GM23338 (cell line): ENCODE results near the gene GFOD1. TPM values are rescaled to one million over a fixed set of nuclear protein-coding genes. Genes with fewer than 3 reads are reported as not detected.

Experiments used
- ATAC-seq: fragments of 200-7000 bp; cut with Tn5 transposase; 3 replicates; pipeline ENCODE4 v1.9.1; 2020
- DNase-seq: peaks from one replicate; pipeline ENCODE4 v3.0.0-alpha.2; 2015; ENCODE audit warnings: low spot score
- H2AFZ ChIP-seq: fragments of 200-600 bp; sonication (generic); 2 replicates; pipeline ENCODE4 v1.8.0; 2016; ENCODE audit warnings: antibody characterized with exemption, mild to moderate bottlenecking, moderate library complexity
- H3F3A ChIP-seq: fragments of 200-600 bp; sonication (generic); replicated peaks from 2 replicates; pipeline ENCODE4 v1.8.0; 2017; ENCODE audit warnings: antibody characterized with exemption, mixed run types, low read depth
- H3K27ac ChIP-seq: fragments of 200-600 bp; sonication (generic); 2 replicates; pipeline ENCODE4 v1.6.1; 2016; ENCODE audit warnings: low read depth
- H3K27me3 ChIP-seq: fragments of 200-600 bp; sonication (generic); 2 replicates; pipeline ENCODE4 v1.8.0; 2016; ENCODE audit warnings: mild to moderate bottlenecking, mixed run types, moderate library complexity; ENCODE audit not compliant: insufficient read depth
- H3K36me3 ChIP-seq: fragments of 200-600 bp; sonication (generic); 2 replicates; pipeline ENCODE4 v1.8.0; 2016; ENCODE audit warnings: mild to moderate bottlenecking; ENCODE audit not compliant: insufficient read depth
- H3K4me1 ChIP-seq: fragments of 200-600 bp; sonication (generic); 2 replicates; pipeline ENCODE4 v1.8.0; 2016; ENCODE audit warnings: mild to moderate bottlenecking, moderate library complexity; ENCODE audit not compliant: insufficient read depth
- H3K4me2 ChIP-seq: fragments of 200-600 bp; sonication (generic); 2 replicates; pipeline ENCODE4 v1.7.1; 2017; ENCODE audit warnings: mixed run types
- H3K4me3 ChIP-seq: fragments of 200-600 bp; sonication (generic); 2 replicates; pipeline ENCODE4 v1.6.1; 2016; ENCODE audit warnings: mixed run types
- H3K79me2 ChIP-seq: fragments of 200-600 bp; sonication (generic); replicated peaks from 2 replicates; pipeline ENCODE4 v1.8.0; 2017; ENCODE audit warnings: mild to moderate bottlenecking; ENCODE audit not compliant: insufficient read depth
- H3K9me2 ChIP-seq: fragments of 200-600 bp; sonication (generic); 2 replicates; pipeline ENCODE4 v1.8.0; 2017; ENCODE audit not compliant: insufficient read depth
- H4K20me1 ChIP-seq: fragments of 200-600 bp; sonication (generic); replicated peaks from 2 replicates; pipeline ENCODE4 v1.8.0; 2017; ENCODE audit warnings: mild to moderate bottlenecking; ENCODE audit not compliant: insufficient read depth
- H3K27ac Mint-ChIP-seq: 2 replicates; pipeline ENCODE4 v1.8.0; 2020; ENCODE audit warnings: inconsistent platforms, mild to moderate bottlenecking, moderate library complexity, mixed read lengths
- H3K27me3 Mint-ChIP-seq: 3 replicates; pipeline ENCODE4 v1.8.0; 2022; ENCODE audit warnings: low read depth, mild to moderate bottlenecking, moderate library complexity, mixed read lengths, inconsistent platforms; ENCODE audit not compliant: insufficient read depth, poor library complexity
- H3K36me3 Mint-ChIP-seq: 3 replicates; pipeline ENCODE4 v1.8.0; 2021; ENCODE audit warnings: low read depth, mild to moderate bottlenecking, inconsistent platforms, moderate library complexity, mixed read lengths
- H3K4me1 Mint-ChIP-seq: 3 replicates; pipeline ENCODE4 v1.8.0; 2020; ENCODE audit warnings: mild to moderate bottlenecking, inconsistent platforms, mixed read lengths
- H3K4me3 Mint-ChIP-seq: 3 replicates; pipeline ENCODE4 v1.8.0; 2021; ENCODE audit warnings: moderate library complexity, mild to moderate bottlenecking, inconsistent platforms, mixed read lengths
- H3K9me3 Mint-ChIP-seq: 3 replicates; pipeline ENCODE4 v1.8.0; 2020; ENCODE audit warnings: moderate library complexity, mild to moderate bottlenecking, inconsistent platforms, mixed read lengths
- CTCF ChIP-seq, 2 experiments: fragments of 200-600 bp in 1 of 2; sonication (generic) in 1 of 2; conservative IDR thresholded peaks; 2 replicates each; pipeline versions ENCODE4 v1.5.1 to v1.6.1; 2016 to 2017; ENCODE audit warnings: antibody characterized with exemption in 2 of 2, low read depth in 2 of 2, mild to moderate bottlenecking in 2 of 2, moderate library complexity in 1 of 2
- ETS1 ChIP-seq: IDR thresholded peaks from 2 replicates; pipeline ENCODE4 v1.6.1; 2016; ENCODE audit warnings: antibody characterized with exemption
- EZH2 ChIP-seq: fragments of 200-600 bp; sonication (generic); IDR thresholded peaks from one replicate; pipeline ENCODE4 v1.8.0; 2017; ENCODE audit warnings: antibody characterized with exemption, mild to moderate bottlenecking, low read depth; ENCODE audit not compliant: unreplicated experiment
- EZH2phosphoT487 ChIP-seq: fragments of 200-600 bp; sonication (generic); IDR thresholded peaks from one replicate; pipeline ENCODE4 v1.8.1; 2018; ENCODE audit warnings: antibody characterized with exemption; ENCODE audit not compliant: unreplicated experiment
- NANOG ChIP-seq: IDR thresholded peaks from 2 replicates; pipeline ENCODE4 v1.6.1; 2016; ENCODE audit warnings: antibody characterized with exemption, borderline replicate concordance
- STAT1 ChIP-seq: IDR thresholded peaks from one replicate; pipeline ENCODE4 v1.6.1; 2016; ENCODE audit warnings: antibody characterized with exemption; ENCODE audit not compliant: unreplicated experiment
- ZNF331 ChIP-seq: fragments of 250-450 bp; sonication (Bioruptor Pico); IDR thresholded peaks from 2 replicates; pipeline ENCODE4 v1.5.0; 2020; ENCODE audit warnings: low read depth, mild to moderate bottlenecking, moderate library complexity
- polyA plus RNA-seq: library from polyadenylated mRNA; unstranded; fragments of >200 nt; fragmentation: Nextera tagmentation; extraction: Ambion mirVana; gene quantifications from 2 replicates; pipeline ENCODE4 v1.2.1, GENCODE V29; 2016
- total RNA-seq: library from RNA; depleted of rRNA; stranded (reverse); fragments of >200 nt; shearing (Covaris generic); gene quantifications from 2 replicates; pipeline ENCODE4 v1.2.3, GENCODE V29; 2014
- TF ChIP-seq, protein P1 (sequence below): IDR thresholded peaks from one replicate; pipeline ENCODE4 v1.6.1; 2018; ENCODE audit warnings: antibody characterized with exemption; ENCODE audit not compliant: unreplicated experiment

Gene GFOD1
- total and polyA plus RNA-seq, 2 experiments from 2014 or later: 4.9 to 12.8 TPM

- Mint-ChIP-seq H3K27me3 (no peaks in the 10 kb centered on the region), H3K4me3 (no peak overlapping the region), H3K9me3 (no peaks in the 10 kb centered on the region), H3K36me3 (peaks cover 2% of the 10 kb centered on the region; the same call in 2 of the 3 replicates), H3K27ac (no peak overlapping the region), H3K4me1 (peaks cover 36% of the 10 kb centered on the region)
- TF ChIP-seq EZH2 (no peak), ETS1 (no peak), NANOG (no peak), CTCF (conservative IDR thresholded peaks at IDR 0.05; ENCODE audit: low read depth in 2 of 2) (no peak)
- TF ChIP-seq, protein P1, sequence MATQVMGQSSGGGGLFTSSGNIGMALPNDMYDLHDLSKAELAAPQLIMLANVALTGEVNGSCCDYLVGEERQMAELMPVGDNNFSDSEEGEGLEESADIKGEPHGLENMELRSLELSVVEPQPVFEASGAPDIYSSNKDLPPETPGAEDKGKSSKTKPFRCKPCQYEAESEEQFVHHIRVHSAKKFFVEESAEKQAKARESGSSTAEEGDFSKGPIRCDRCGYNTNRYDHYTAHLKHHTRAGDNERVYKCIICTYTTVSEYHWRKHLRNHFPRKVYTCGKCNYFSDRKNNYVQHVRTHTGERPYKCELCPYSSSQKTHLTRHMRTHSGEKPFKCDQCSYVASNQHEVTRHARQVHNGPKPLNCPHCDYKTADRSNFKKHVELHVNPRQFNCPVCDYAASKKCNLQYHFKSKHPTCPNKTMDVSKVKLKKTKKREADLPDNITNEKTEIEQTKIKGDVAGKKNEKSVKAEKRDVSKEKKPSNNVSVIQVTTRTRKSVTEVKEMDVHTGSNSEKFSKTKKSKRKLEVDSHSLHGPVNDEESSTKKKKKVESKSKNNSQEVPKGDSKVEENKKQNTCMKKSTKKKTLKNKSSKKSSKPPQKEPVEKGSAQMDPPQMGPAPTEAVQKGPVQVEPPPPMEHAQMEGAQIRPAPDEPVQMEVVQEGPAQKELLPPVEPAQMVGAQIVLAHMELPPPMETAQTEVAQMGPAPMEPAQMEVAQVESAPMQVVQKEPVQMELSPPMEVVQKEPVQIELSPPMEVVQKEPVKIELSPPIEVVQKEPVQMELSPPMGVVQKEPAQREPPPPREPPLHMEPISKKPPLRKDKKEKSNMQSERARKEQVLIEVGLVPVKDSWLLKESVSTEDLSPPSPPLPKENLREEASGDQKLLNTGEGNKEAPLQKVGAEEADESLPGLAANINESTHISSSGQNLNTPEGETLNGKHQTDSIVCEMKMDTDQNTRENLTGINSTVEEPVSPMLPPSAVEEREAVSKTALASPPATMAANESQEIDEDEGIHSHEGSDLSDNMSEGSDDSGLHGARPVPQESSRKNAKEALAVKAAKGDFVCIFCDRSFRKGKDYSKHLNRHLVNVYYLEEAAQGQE: no peak
- Histone ChIP-seq H4K20me1 (no peaks in the 10 kb centered on the region; the same call in 1 of the 2 replicates), H3F3A (no peaks in the 10 kb centered on the region), H3K27me3 (no peaks in the 10 kb centered on the region), H3K4me1 (peaks cover 34% of the 10 kb centered on the region), H3K4me3 (no peak overlapping the region), H3K9me2 (no peaks in the 10 kb centered on the region), H2AFZ (no peak overlapping the region), H3K79me2 (no peaks in the 10 kb centered on the region), H3K4me2 (no peak overlapping the region), H3K27ac (no peak overlapping the region), H3K36me3 (no peaks in the 10 kb centered on the region)
- no peak for DNase-seq
- ATAC-seq: no peak
Measured at GRCh38 chr6:13360671-13361540, 126.5 kb downstream of the GFOD1 start.

DNA sequence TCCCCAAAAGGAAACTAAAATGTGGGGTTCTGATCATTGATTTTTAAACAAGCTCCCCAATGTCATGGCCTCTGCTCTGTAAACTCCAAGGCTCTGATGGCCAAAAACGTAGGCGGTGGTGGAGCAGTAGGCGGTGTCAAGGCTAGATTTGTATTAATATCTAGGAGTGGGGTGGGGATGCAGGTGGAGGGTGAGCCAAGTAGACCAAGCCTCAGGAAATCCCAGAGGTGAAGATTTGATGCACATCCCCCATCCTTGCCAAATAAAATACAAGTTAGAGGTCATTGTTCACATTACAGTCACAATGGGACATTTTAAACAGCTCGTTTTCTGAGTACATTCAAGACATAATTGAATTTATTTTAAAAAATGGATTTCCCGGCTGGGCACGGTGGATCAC, 128.1 kb downstream of the GFOD1 start:
- DNase-seq (no peak), ATAC-seq (no peak)
- Mint-ChIP-seq H3K4me1 (peaks cover 43% of the 10 kb centered on the region), H3K36me3 (no peaks in the 10 kb centered on the region), H3K27ac (no peak overlapping the region), H3K27me3 (no peaks in the 10 kb centered on the region), H3K4me3 (no peak overlapping the region), H3K9me3 (no peaks in the 10 kb centered on the region)
- Histone ChIP-seq H2AFZ (no peak overlapping the region), H3K4me2 (no peak overlapping the region), H3K9me2 (no peaks in the 10 kb centered on the region; the same call in 1 of the 2 replicates), H3K79me2 (no peaks in the 10 kb centered on the region), H3K4me1 (peaks cover 34% of the 10 kb centered on the region), H3K27ac (no peak overlapping the region), H3K4me3 (no peak overlapping the region), H3F3A (no peaks in the 10 kb centered on the region), H3K27me3 (no peaks in the 10 kb centered on the region), H3K36me3 (no peaks in the 10 kb centered on the region), H4K20me1 (no peaks in the 10 kb centered on the region; the same call in 1 of the 2 replicates)
- TF ChIP-seq, protein P1: no peak
- TF ChIP-seq STAT1 (no peak), ZNF331 (CRISPR knock-in tag) (no peak), ETS1 (no peak), EZH2phosphoT487 (no peak), EZH2 (no peak)
